Measurements from ENCODE around the gene GDF15.

DNA sequence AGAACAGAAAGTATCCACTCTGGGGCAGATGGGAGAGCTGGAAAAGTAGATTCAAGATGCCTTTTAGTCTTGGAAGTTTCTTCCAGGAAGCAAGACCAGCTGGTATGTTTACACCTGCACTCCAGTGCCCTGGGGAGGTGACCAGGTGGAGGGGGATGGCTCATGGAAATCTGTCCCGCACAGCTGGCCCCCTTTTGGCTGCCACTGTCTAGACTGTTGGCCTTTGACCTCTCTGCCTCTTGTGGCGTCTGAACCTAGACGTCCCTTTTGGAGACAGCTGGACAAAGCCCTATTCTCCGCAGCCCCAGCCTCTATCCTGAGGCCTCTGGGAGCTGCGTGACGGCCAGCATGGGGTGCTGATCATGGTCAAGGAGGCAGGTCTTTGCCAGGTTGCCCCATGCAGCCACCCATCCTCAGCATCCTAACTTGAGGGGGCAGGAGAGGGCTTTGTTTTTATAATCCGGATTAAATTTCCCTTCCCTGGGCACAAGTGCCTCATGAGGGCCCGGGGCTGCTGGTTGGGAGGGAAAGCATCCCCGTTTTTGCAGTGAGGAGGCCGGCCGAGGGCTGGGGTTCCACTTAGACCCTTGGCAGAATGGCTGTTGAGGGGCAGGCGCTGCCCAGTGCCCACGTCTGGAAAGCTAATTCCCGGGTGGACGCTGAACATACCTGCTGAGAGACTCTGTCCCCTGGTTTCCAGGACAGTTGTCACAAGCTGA lies 17.3 kb upstream of the GDF15 start:
- no peak for TF ChIP-seq EZH2 (IDR thresholded peaks at IDR 0.05; ENCODE audit: insufficient read depth, poor library complexity, severe bottlenecking)
- TF ChIP-seq EZH2phosphoT487 (IDR thresholded peaks at IDR 0.05; ENCODE audit: insufficient read depth, low read depth), result no peak

Measured in GM23248 (cell line).